ENCODE results near the gene FTO. TPM values are rescaled to one million over a fixed set of nuclear protein-coding genes. Genes with fewer than 3 reads are reported as not detected.

Gene FTO
- total RNA-seq, 1 experiment from 2014 or later: 57.4 TPM

DNA sequence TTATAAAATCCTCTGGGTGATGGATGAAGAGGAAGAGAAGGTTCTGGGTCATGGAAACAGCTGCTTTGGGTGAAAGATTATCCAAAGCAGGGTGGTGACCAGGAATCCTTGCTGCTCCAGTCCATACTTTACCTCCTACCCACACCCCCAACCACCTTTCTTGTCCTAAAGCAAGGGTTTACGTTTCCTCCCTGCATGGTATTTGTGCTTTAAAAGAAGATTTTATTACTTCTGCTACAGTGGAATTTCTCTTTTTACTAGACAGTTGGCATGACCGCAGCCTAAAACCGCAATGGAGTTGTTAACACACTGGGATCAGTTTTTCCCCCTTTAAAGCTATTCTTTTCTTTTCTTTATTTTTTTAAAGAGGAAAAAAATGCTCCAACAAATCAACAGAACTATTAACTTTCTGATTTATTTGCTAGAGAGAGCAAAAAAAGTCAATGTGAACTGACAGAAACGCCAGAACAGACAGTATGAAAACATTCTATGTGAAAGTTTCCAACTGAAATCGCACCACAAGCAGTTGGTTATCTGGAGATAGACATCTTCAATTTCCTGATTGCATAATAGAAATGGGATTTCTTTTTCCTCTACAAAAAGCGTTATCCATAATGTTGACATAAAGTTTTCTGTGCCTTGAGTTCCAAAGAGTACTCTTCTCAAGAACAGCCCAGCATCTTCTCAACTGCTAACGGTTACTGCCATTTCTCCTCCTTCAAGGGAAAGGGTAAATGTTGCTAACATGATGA, 346.7 kb downstream of the FTO start:
- peak; percentile 45 for ATAC-seq
- POLR2A ChIA-PET: no interaction called here
- no peak for DNase-seq (ENCODE audit: low spot score)
- H3K9me3 Mint-ChIP-seq: no peaks in the 10 kb centered on the region
- H3K27me3 Mint-ChIP-seq (ENCODE audit: low read depth): no peaks in the 10 kb centered on the region
- CTCF ChIA-PET: no interaction called here
- peak overlapping the region; percentile 28 for H3K4me3 Mint-ChIP-seq
- H3K4me1 Mint-ChIP-seq: peaks cover under 1% of the 10 kb centered on the region
- peaks cover 6% of the 10 kb centered on the region; the same call in 1 of the 2 replicates for H3K36me3 Mint-ChIP-seq
- peak overlapping the region; percentile 97 for H3K27ac Mint-ChIP-seq
- TF ChIP-seq, protein P1, sequence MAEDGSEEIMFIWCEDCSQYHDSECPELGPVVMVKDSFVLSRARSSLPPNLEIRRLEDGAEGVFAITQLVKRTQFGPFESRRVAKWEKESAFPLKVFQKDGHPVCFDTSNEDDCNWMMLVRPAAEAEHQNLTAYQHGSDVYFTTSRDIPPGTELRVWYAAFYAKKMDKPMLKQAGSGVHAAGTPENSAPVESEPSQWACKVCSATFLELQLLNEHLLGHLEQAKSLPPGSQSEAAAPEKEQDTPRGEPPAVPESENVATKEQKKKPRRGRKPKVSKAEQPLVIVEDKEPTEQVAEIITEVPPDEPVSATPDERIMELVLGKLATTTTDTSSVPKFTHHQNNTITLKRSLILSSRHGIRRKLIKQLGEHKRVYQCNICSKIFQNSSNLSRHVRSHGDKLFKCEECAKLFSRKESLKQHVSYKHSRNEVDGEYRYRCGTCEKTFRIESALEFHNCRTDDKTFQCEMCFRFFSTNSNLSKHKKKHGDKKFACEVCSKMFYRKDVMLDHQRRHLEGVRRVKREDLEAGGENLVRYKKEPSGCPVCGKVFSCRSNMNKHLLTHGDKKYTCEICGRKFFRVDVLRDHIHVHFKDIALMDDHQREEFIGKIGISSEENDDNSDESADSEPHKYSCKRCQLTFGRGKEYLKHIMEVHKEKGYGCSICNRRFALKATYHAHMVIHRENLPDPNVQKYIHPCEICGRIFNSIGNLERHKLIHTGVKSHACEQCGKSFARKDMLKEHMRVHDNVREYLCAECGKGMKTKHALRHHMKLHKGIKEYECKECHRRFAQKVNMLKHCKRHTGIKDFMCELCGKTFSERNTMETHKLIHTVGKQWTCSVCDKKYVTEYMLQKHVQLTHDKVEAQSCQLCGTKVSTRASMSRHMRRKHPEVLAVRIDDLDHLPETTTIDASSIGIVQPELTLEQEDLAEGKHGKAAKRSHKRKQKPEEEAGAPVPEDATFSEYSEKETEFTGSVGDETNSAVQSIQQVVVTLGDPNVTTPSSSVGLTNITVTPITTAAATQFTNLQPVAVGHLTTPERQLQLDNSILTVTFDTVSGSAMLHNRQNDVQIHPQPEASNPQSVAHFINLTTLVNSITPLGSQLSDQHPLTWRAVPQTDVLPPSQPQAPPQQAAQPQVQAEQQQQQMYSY (CRISPR knock-in tag; IDR thresholded peaks at IDR 0.05): peak; percentile 96
- TF ChIP-seq NFYB (CRISPR knock-in tag; conservative IDR thresholded peaks at IDR 0.05; ENCODE audit: low read depth) (no peak), ZNF121 (CRISPR knock-in tag; IDR thresholded peaks at IDR 0.05) (no peak)

DNA sequence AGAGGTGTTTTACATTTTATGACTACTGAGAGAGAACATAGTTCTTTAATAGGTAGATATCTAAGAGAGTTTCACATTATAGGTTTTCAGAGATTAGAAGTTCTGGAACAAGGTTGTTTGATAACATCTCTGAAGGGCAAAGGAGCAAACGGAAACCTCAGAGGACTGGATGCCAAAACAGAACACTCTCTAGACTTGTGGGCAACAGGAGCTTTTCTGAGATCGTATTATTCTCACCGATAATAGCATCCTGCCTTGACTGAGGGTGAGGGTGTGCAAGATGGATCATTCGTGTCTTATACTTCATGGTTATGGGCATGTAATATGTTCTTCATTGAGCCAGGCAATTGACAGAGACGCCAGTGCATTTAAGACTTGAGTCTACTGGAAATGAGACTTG, 347.9 kb downstream of the FTO start:
- Mint-ChIP-seq H3K36me3 (peaks cover 6% of the 10 kb centered on the region; the same call in 1 of the 2 replicates), H3K27ac (no peak overlapping the region), H3K4me3 (no peak overlapping the region), H3K27me3 (ENCODE audit: low read depth) (no peaks in the 10 kb centered on the region; the same call in 1 of the 2 replicates), H3K4me1 (peaks cover 12% of the 10 kb centered on the region), H3K9me3 (no peaks in the 10 kb centered on the region)
- POLR2A ChIA-PET: no interaction called here
- DNase-seq (ENCODE audit: low spot score): no peak
- CTCF ChIA-PET: no interaction called here
- no peak for ATAC-seq
- no peak for TF ChIP-seq NR3C1 (CRISPR knock-in tag; conservative IDR thresholded peaks at IDR 0.05; ENCODE audit: low read depth)
- TF ChIP-seq SMAD3 (CRISPR knock-in tag; IDR thresholded peaks at IDR 0.05; ENCODE audit: borderline replicate concordance): no peak
- TF ChIP-seq GABPB1 (CRISPR knock-in tag; IDR thresholded peaks at IDR 0.05): no peak
- TF ChIP-seq, protein P2, sequence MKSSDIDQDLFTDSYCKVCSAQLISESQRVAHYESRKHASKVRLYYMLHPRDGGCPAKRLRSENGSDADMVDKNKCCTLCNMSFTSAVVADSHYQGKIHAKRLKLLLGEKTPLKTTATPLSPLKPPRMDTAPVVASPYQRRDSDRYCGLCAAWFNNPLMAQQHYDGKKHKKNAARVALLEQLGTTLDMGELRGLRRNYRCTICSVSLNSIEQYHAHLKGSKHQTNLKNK (CRISPR knock-in tag; IDR thresholded peaks at IDR 0.05): no peak
- no peak for TF ChIP-seq MLX (CRISPR knock-in tag; IDR thresholded peaks at IDR 0.05)
- TF ChIP-seq, protein P3, sequence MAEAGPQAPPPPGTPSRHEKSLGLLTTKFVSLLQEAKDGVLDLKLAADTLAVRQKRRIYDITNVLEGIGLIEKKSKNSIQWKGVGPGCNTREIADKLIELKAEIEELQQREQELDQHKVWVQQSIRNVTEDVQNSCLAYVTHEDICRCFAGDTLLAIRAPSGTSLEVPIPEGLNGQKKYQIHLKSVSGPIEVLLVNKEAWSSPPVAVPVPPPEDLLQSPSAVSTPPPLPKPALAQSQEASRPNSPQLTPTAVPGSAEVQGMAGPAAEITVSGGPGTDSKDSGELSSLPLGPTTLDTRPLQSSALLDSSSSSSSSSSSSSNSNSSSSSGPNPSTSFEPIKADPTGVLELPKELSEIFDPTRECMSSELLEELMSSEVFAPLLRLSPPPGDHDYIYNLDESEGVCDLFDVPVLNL (CRISPR knock-in tag; IDR thresholded peaks at IDR 0.05; ENCODE audit: borderline replicate concordance, low read depth): no peak
- TF ChIP-seq, protein P4, sequence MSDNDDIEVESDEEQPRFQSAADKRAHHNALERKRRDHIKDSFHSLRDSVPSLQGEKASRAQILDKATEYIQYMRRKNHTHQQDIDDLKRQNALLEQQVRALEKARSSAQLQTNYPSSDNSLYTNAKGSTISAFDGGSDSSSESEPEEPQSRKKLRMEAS (CRISPR knock-in tag; IDR thresholded peaks at IDR 0.05): no peak
- TF ChIP-seq SMAD4 (CRISPR knock-in tag; IDR thresholded peaks at IDR 0.05): no peak
- TF ChIP-seq, protein P5, sequence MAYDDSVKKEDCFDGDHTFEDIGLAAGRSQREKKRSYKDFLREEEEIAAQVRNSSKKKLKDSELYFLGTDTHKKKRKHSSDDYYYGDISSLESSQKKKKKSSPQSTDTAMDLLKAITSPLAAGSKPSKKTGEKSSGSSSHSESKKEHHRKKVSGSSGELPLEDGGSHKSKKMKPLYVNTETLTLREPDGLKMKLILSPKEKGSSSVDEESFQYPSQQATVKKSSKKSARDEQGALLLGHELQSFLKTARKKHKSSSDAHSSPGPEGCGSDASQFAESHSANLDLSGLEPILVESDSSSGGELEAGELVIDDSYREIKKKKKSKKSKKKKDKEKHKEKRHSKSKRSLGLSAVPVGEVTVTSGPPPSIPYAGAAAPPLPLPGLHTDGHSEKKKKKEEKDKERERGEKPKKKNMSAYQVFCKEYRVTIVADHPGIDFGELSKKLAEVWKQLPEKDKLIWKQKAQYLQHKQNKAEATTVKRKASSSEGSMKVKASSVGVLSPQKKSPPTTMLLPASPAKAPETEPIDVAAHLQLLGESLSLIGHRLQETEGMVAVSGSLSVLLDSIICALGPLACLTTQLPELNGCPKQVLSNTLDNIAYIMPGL (CRISPR knock-in tag; IDR thresholded peaks at IDR 0.05): no peak
- no peak for TF ChIP-seq CTCF (IDR thresholded peaks at IDR 0.05)
- TF ChIP-seq GRHL2 (CRISPR knock-in tag; IDR thresholded peaks at IDR 0.05; ENCODE audit: insufficient replicate concordance, severe bottlenecking): no peak
- TF ChIP-seq, protein P6, sequence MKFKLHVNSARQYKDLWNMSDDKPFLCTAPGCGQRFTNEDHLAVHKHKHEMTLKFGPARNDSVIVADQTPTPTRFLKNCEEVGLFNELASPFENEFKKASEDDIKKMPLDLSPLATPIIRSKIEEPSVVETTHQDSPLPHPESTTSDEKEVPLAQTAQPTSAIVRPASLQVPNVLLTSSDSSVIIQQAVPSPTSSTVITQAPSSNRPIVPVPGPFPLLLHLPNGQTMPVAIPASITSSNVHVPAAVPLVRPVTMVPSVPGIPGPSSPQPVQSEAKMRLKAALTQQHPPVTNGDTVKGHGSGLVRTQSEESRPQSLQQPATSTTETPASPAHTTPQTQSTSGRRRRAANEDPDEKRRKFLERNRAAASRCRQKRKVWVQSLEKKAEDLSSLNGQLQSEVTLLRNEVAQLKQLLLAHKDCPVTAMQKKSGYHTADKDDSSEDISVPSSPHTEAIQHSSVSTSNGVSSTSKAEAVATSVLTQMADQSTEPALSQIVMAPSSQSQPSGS (CRISPR knock-in tag; IDR thresholded peaks at IDR 0.05; ENCODE audit: borderline replicate concordance, low read depth): no peak
- no peak for TF ChIP-seq FOXJ3 (CRISPR knock-in tag; IDR thresholded peaks at IDR 0.05; ENCODE audit: borderline replicate concordance)
- TF ChIP-seq TEAD1 (CRISPR knock-in tag; IDR thresholded peaks at IDR 0.05): no peak
- no peak for TF ChIP-seq FOXP1 (CRISPR knock-in tag; IDR thresholded peaks at IDR 0.05; ENCODE audit: borderline replicate concordance)
- TF ChIP-seq CDX4 (CRISPR knock-in tag; IDR thresholded peaks at IDR 0.05; ENCODE audit: borderline replicate concordance): no peak
- no peak for TF ChIP-seq E2F5 (CRISPR knock-in tag; IDR thresholded peaks at IDR 0.05)
- no peak for TF ChIP-seq ZNF671 (CRISPR knock-in tag; IDR thresholded peaks at IDR 0.05)
